Measurements from ENCODE around the gene RNF220. TPM values are rescaled to one million over a fixed set of nuclear protein-coding genes. Genes with fewer than 3 reads are reported as not detected.

RNF220 gene
- polyA plus RNA-seq, 1 donor (not counting 4 experiments of a cell fraction or from before 2014, with no cell fraction given), result 42.7 TPM

- no peaks in the 10 kb centered on the region for H3K27me3 ChIP-seq (ENCODE audit: control insufficient read depth, extremely low read depth, insufficient read depth, low read length)
- FAIRE-seq (no peak), DNase-seq (ENCODE audit: low read depth, low spot score) (no peak)
- no peak for TF ChIP-seq CTCF (optimal IDR thresholded peaks at IDR 0.05 in 1 of 3, IDR thresholded peaks at IDR 0.05 in 1 of 3, conservative IDR thresholded peaks at IDR 0.05 in 1 of 3; ENCODE audit: extremely low read depth in 1 of 3, insufficient read depth in 2 of 3, low read length in 3 of 3)
- no peak for TF ChIP-seq EZH2 (IDR thresholded peaks at IDR 0.05; ENCODE audit: low read length)
- peaks cover 9% of the 10 kb centered on the region for H3K4me1 ChIP-seq (ENCODE audit: control insufficient read depth, extremely low read depth, insufficient read depth, low read length)
- peaks cover 26 to 48% of the 10 kb centered on the region in 2 experiments for H3K36me3 ChIP-seq (ENCODE audit: control insufficient read depth in 2 of 2, extremely low read depth in 1 of 2, insufficient read depth in 2 of 2, low read length in 2 of 2)
- H3K4me3 ChIP-seq (ENCODE audit: control insufficient read depth in 2 of 3, extremely low read depth in 1 of 3, insufficient read depth in 2 of 3, low read depth in 1 of 3, low read length in 3 of 3), result no peak overlapping the region
- H3K9ac ChIP-seq (ENCODE audit: control insufficient read depth, extremely low read depth, insufficient read depth, low read length), result no peak overlapping the region
- H3K4me2 ChIP-seq (ENCODE audit: control insufficient read depth, extremely low read depth, insufficient read depth, low read depth, low read length), result no peak overlapping the region
- no peak overlapping the region for H2AFZ ChIP-seq (ENCODE audit: control insufficient read depth, low read length)
- H3K27ac ChIP-seq (ENCODE audit: control insufficient read depth, insufficient read depth, low read length), result no peak overlapping the region
- H4K20me1 ChIP-seq (ENCODE audit: control insufficient read depth, extremely low read depth, insufficient read depth, low read length), result peaks cover 3% of the 10 kb centered on the region
- dilution Hi-C loops (cut with MboI; ENCODE audit: extremely low pct_ligation_motif_present, low sequenced_read_pairs), result no loop called here
- no peaks in the 10 kb centered on the region for H3K79me2 ChIP-seq (ENCODE audit: control insufficient read depth, insufficient read depth, low read length)
- no peaks in the 10 kb centered on the region for H3K9me1 ChIP-seq (ENCODE audit: control insufficient read depth, extremely low read depth, insufficient read depth, low read length)
- no peaks in the 10 kb centered on the region for H3K9me3 ChIP-seq (ENCODE audit: control insufficient read depth, low read depth, low read length)
Observed at GRCh38 chr1:44648529-44649250, 243.6 kb downstream of the RNF220 start.

GRCh38 chr1:44649788-44650158 lies 244.7 kb downstream of the RNF220 start:
- dilution Hi-C loops (cut with MboI; ENCODE audit: extremely low pct_ligation_motif_present, low sequenced_read_pairs), result no loop called here
- no peak overlapping the region for H3K9ac ChIP-seq (ENCODE audit: control insufficient read depth, extremely low read depth, insufficient read depth, low read length)
- TF ChIP-seq CTCF (optimal IDR thresholded peaks at IDR 0.05 in 1 of 3, IDR thresholded peaks at IDR 0.05 in 1 of 3, conservative IDR thresholded peaks at IDR 0.05 in 1 of 3; ENCODE audit: extremely low read depth in 1 of 3, insufficient read depth in 2 of 3, low read length in 3 of 3), result no peak
- TF ChIP-seq EZH2 (IDR thresholded peaks at IDR 0.05; ENCODE audit: low read length), result no peak

More at GRCh38 chr1:44649788-44650158, 244.7 kb downstream of the RNF220 start:
- H2AFZ ChIP-seq (ENCODE audit: control insufficient read depth, low read length), result no peak overlapping the region
- no peak for DNase-seq (ENCODE audit: low read depth, low spot score)
- H3K4me1 ChIP-seq (ENCODE audit: control insufficient read depth, extremely low read depth, insufficient read depth, low read length), result peaks cover 6% of the 10 kb centered on the region
- H3K27ac ChIP-seq (ENCODE audit: control insufficient read depth, insufficient read depth, low read length), result no peak overlapping the region
- H3K9me3 ChIP-seq (ENCODE audit: control insufficient read depth, low read depth, low read length), result no peaks in the 10 kb centered on the region
- peaks cover 3% of the 10 kb centered on the region for H4K20me1 ChIP-seq (ENCODE audit: control insufficient read depth, extremely low read depth, insufficient read depth, low read length)
- peaks cover 23 to 39% of the 10 kb centered on the region in 2 experiments for H3K36me3 ChIP-seq (ENCODE audit: control insufficient read depth in 2 of 2, extremely low read depth in 1 of 2, insufficient read depth in 2 of 2, low read length in 2 of 2)
- H3K4me2 ChIP-seq (ENCODE audit: control insufficient read depth, extremely low read depth, insufficient read depth, low read depth, low read length), result no peak overlapping the region
- no peaks in the 10 kb centered on the region for H3K9me1 ChIP-seq (ENCODE audit: control insufficient read depth, extremely low read depth, insufficient read depth, low read length)
- H3K27me3 ChIP-seq (ENCODE audit: control insufficient read depth, extremely low read depth, insufficient read depth, low read length), result no peaks in the 10 kb centered on the region
- H3K79me2 ChIP-seq (ENCODE audit: control insufficient read depth, insufficient read depth, low read length), result no peaks in the 10 kb centered on the region
- FAIRE-seq, result no peak
- H3K4me3 ChIP-seq (ENCODE audit: control insufficient read depth in 2 of 3, extremely low read depth in 1 of 3, insufficient read depth in 2 of 3, low read depth in 1 of 3, low read length in 3 of 3), result no peak overlapping the region
